H1 (cell line): ENCODE results near the gene DPP8. TPM values are rescaled to one million over a fixed set of nuclear protein-coding genes. Genes with fewer than 3 reads are reported as not detected.

Experiments used
- CTCF ChIA-PET: fragments of 300-600 bp; sonication (Branson Sonifier 250); formaldehyde crosslinking; loops from one replicate; lab custom pipeline; 2021; ENCODE audit not compliant: partially characterized antibody; lab: Charles Lee
- POLR2A ChIA-PET: fragments of 300-600 bp; sonication (Branson Sonifier 250); formaldehyde crosslinking; loops from one replicate; lab custom pipeline; 2021; ENCODE audit warnings: inconsistent platforms; ENCODE audit not compliant: partially characterized antibody; lab: Charles Lee
- DNase-seq, 2 experiments: peaks; one replicate each; pipeline versions ENCODE4 v3.0.0 to v3.0.0-alpha.2; 2010 to 2022; ENCODE audit warnings: low spot score in 2 of 2, low read depth in 1 of 2, mixed read lengths in 1 of 2
- FAIRE-seq: peaks from 2 replicates; lab custom pipeline; 2011; peaks lifted over from hg19 to GRCh38; lab: Jason Lieb, UNC
- H2AFZ ChIP-seq: 2 replicates; pipeline ENCODE4 v1.8.1; 2012; ENCODE audit warnings: low read length, inconsistent platforms
- H2AK5ac ChIP-seq: 2 replicates; pipeline ENCODE4 v1.6.1; 2013; ENCODE audit warnings: low read depth, low read length
- H2BK120ac ChIP-seq: replicated peaks from 2 replicates; pipeline ENCODE3; 2013; ENCODE audit warnings: low read depth, low read length, inconsistent platforms
- H2BK12ac ChIP-seq: 2 replicates; pipeline ENCODE4 v1.6.1; 2013; ENCODE audit warnings: low read depth, low read length
- H2BK15ac ChIP-seq: 2 replicates; pipeline ENCODE4 v1.6.1; 2013; ENCODE audit warnings: low read length
- H2BK20ac ChIP-seq: 2 replicates; pipeline ENCODE4 v1.6.1; 2013; ENCODE audit warnings: low read length
- H2BK5ac ChIP-seq: 2 replicates; pipeline ENCODE4 v1.6.1; 2013; ENCODE audit warnings: low read depth, low read length
- H3K14ac ChIP-seq: 2 replicates; pipeline ENCODE4 v1.6.1; 2013; ENCODE audit warnings: inconsistent platforms; ENCODE audit not compliant: insufficient read length
- H3K18ac ChIP-seq: 2 replicates; pipeline ENCODE4 v1.6.1; 2013; ENCODE audit warnings: low read length; ENCODE audit errors: extremely low read depth
- H3K23ac ChIP-seq: 2 replicates; pipeline ENCODE4 v1.6.1; 2013; ENCODE audit warnings: inconsistent platforms; ENCODE audit not compliant: insufficient read length
- H3K23me2 ChIP-seq: 2 replicates; pipeline ENCODE4 v1.6.1; 2013; ENCODE audit warnings: low read depth, low read length
- H3K27ac ChIP-seq: 2 replicates; pipeline ENCODE4 v1.6.1; 2011; ENCODE audit warnings: low read depth, low read length, inconsistent platforms
- H3K27me3 ChIP-seq, 4 experiments: replicated peaks in 1 of 4; 1 replicate in 1 of 4; 2 replicates in 3 of 4; pipeline versions ENCODE4 v1.6.1 to v1.8.1; 2011 to 2013; ENCODE audit warnings: low read length in 3 of 4, mild to moderate bottlenecking in 3 of 4, inconsistent platforms in 2 of 4, mixed read lengths in 2 of 4, moderate library complexity in 1 of 4; ENCODE audit not compliant: control insufficient read depth in 3 of 4, insufficient read depth in 3 of 4; ENCODE audit errors: extremely low read depth in 1 of 4
- H3K36me3 ChIP-seq, 4 experiments: 2 replicates each; pipeline versions ENCODE4 v1.6.1 to v1.8.1; 2011 to 2013; ENCODE audit warnings: mild to moderate bottlenecking in 4 of 4, low read length in 3 of 4, moderate library complexity in 2 of 4, control low read depth in 1 of 4, inconsistent platforms in 1 of 4; ENCODE audit not compliant: insufficient read depth in 4 of 4, control insufficient read depth in 2 of 4
- H3K4ac ChIP-seq: replicated peaks from 2 replicates; pipeline ENCODE3; 2013; ENCODE audit warnings: low read length, low read depth, mixed read lengths, inconsistent platforms; ENCODE audit not compliant: insufficient read length
- H3K4me1 ChIP-seq, 4 experiments: replicated peaks in 1 of 4; 1 replicate in 1 of 4; 2 replicates in 3 of 4; pipeline versions ENCODE4 v1.6.1 to v1.8.1; 2011 to 2013; ENCODE audit warnings: low read length in 3 of 4, inconsistent platforms in 2 of 4, mixed read lengths in 1 of 4; ENCODE audit not compliant: insufficient read depth in 4 of 4, control insufficient read depth in 3 of 4
- H3K4me2 ChIP-seq, 2 experiments: 2 replicates each; pipeline versions ENCODE4 v1.6.1 to v1.8.1; 2011 to 2013; ENCODE audit warnings: low read depth in 2 of 2, low read length in 2 of 2, control low read depth in 1 of 2, inconsistent platforms in 1 of 2, mild to moderate bottlenecking in 1 of 2; ENCODE audit not compliant: insufficient read depth in 1 of 2
- H3K4me3 ChIP-seq, 4 experiments: fragments of 200-600, 300-600 bp in 1 of 4; sonication (generic), shearing (Covaris generic), sonication (Bioruptor Twin) in 1 of 4; 2 replicates each; pipeline versions ENCODE4 v1.5.1 to v1.8.1; 2011 to 2016; ENCODE audit warnings: low read length in 4 of 4, low read depth in 3 of 4, control low read depth in 2 of 4, inconsistent platforms in 2 of 4, mild to moderate bottlenecking in 2 of 4, mixed read lengths in 1 of 4, moderate library complexity in 1 of 4; ENCODE audit not compliant: insufficient read depth in 2 of 4; ENCODE audit errors: extremely low read depth in 1 of 4
- H3K56ac ChIP-seq: replicated peaks from 2 replicates; pipeline ENCODE3; 2013; ENCODE audit warnings: low read depth, mild to moderate bottlenecking, mixed read lengths, low read length, inconsistent platforms; ENCODE audit not compliant: insufficient read length
- H3K79me1 ChIP-seq: 2 replicates; pipeline ENCODE4 v1.6.1; 2013; ENCODE audit warnings: low read depth, low read length, control low read depth
- H3K79me2 ChIP-seq, 2 experiments: 2 replicates each; pipeline versions ENCODE4 v1.6.1 to v1.8.1; 2012 to 2013; ENCODE audit warnings: low read length in 2 of 2, mild to moderate bottlenecking in 2 of 2, inconsistent platforms in 1 of 2; ENCODE audit not compliant: insufficient read depth in 2 of 2, control insufficient read depth in 1 of 2
- H3K9ac ChIP-seq, 4 experiments: replicated peaks in 1 of 4; 1 replicate in 1 of 4; 2 replicates in 3 of 4; pipeline versions ENCODE4 v1.6.1 to v1.8.1; 2011 to 2013; ENCODE audit warnings: low read depth in 3 of 4, low read length in 3 of 4, control low read depth in 2 of 4, mild to moderate bottlenecking in 2 of 4, moderate library complexity in 2 of 4, inconsistent platforms in 1 of 4; ENCODE audit errors: extremely low read depth in 1 of 4
- H3K9me3 ChIP-seq, 2 experiments: 2 replicates each; pipeline versions ENCODE4 v1.6.1 to v1.8.1; 2012 to 2013; ENCODE audit warnings: mild to moderate bottlenecking in 2 of 2, moderate library complexity in 2 of 2, control low read depth in 1 of 2, inconsistent platforms in 1 of 2, low read depth in 1 of 2, low read length in 1 of 2, mixed read lengths in 1 of 2; ENCODE audit not compliant: insufficient read depth in 2 of 2
- H4K20me1 ChIP-seq, 2 experiments: replicated peaks in 1 of 2; 2 replicates each; pipeline versions ENCODE3 to v1.8.1; 2011 to 2013; ENCODE audit warnings: inconsistent platforms in 2 of 2, low read length in 2 of 2, mild to moderate bottlenecking in 1 of 2; ENCODE audit not compliant: insufficient read depth in 2 of 2, control insufficient read depth in 1 of 2
- H4K5ac ChIP-seq: 2 replicates; pipeline ENCODE4 v1.6.1; 2013; ENCODE audit warnings: low read length, low read depth, mixed read lengths, inconsistent platforms; ENCODE audit not compliant: insufficient read length
- H4K8ac ChIP-seq: 2 replicates; pipeline ENCODE4 v1.8.0; 2013; ENCODE audit warnings: mild to moderate bottlenecking, moderate library complexity, low read length, inconsistent platforms; ENCODE audit not compliant: insufficient read depth; ENCODE audit errors: extremely low read depth
- H4K91ac ChIP-seq: replicated peaks from 2 replicates; pipeline ENCODE3; 2013; ENCODE audit warnings: low read length, mixed read lengths, inconsistent platforms; ENCODE audit not compliant: insufficient read length
- GABPA ChIP-seq: IDR thresholded peaks from 2 replicates; pipeline ENCODE4 v1.6.1; 2011; ENCODE audit warnings: mild to moderate bottlenecking, low read length, moderate library complexity, borderline replicate concordance; ENCODE audit not compliant: insufficient read depth
- KDM1A ChIP-seq: fragments of 200-600, 300-600 bp; sonication (generic); IDR thresholded peaks from 2 replicates; pipeline ENCODE4 v1.7.1; 2016; ENCODE audit warnings: mild to moderate bottlenecking, low read length, borderline replicate concordance
- KDM4A ChIP-seq: IDR thresholded peaks from one replicate; pipeline ENCODE4 v1.7.1; 2012; ENCODE audit warnings: low read depth, mild to moderate bottlenecking, moderate library complexity, low read length, inconsistent platforms; ENCODE audit not compliant: severe bottlenecking
- WGBS, 2 experiments: shearing (Covaris generic) in 1 of 2; methylation state at CpG; one replicate each; pipeline versions ENCODE4 v1.1.6 to v1.1.7; 2013 to 2015; ENCODE audit warnings: low lambda C conversion rate in 2 of 2, mixed read lengths in 2 of 2, inconsistent platforms in 1 of 2, low coverage in 1 of 2, missing lambda C conversion rate in 1 of 2; ENCODE audit not compliant: insufficient replicate concordance in 2 of 2, insufficient coverage in 1 of 2, insufficient read length in 1 of 2; ENCODE audit errors: extremely low coverage in 1 of 2, missing lambda C conversion rate in 1 of 2; 5-methylcytosine and 5-hydroxymethylcytosine counted together
- polyA plus RNA-seq, 7 experiments: library from polyadenylated mRNA; depleted of rRNA in 3 of 7; stranded (reverse) in 5 of 7; unstranded in 2 of 7; fragments of >200 nt in 5 of 7; fragments of 200-250 nt in 2 of 7; gene quantifications; 1 replicate in 5 of 7; 2 replicates in 1 of 7; 4 replicates in 1 of 7; pipeline versions ENCODE4 v1.2.1 to v1.2.3, GENCODE V29; 2011 to 2013; ENCODE audit warnings: missing spikeins in 2 of 7, mixed read lengths in 2 of 7
- total RNA-seq: library from RNA; stranded (reverse); fragmentation: NEBNext Ultra II Directional; extraction: Animal tissue kit (Norgen Biotek cat#: 25700); gene quantifications from 2 replicates; pipeline ENCODE4 v1.2.1, GENCODE V29; 2021

Gene DPP8
- total and polyA plus RNA-seq, 2 of the 8 experiments (the other 6 are each of a cell fraction or from before 2014, with no cell fraction given): 9.9 to 26.0 TPM

DNA sequence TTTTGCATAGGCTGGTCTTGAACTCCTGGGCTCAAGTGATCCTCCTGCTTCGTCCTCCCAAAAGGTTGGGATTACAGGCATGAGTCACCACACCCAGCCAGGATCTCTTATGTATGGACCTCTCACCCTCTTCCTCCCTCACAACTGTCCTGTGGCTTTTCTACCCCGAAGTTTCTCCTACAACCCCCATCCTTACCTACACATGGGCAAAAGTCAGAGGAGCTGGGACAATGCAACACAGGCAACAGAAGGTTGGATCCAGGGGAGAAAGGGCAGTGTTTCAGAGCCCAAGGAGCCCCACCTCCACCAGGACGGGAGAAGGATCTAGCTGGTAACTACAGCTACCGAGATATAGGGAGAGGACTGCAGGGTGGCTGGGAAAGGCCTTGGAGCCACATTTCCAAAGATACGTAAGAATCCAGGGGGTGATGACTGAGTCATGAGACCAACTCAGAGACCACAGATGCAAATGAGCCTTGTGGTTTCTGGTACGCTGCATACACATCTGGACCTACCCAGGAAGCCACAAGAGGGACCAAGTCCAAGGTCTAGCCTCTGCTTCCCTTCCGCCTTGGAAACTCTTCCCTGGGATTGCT is 108.4 kb downstream of the DPP8 start:
- Histone ChIP-seq H3K27me3 (no peaks in the 10 kb centered on the region), H3K14ac (no peak overlapping the region), H3K23me2 (no peaks in the 10 kb centered on the region; the same call in 1 of the 2 replicates), H3K4ac (no peak overlapping the region), H3K9ac (no peak overlapping the region), H2BK15ac (no peak overlapping the region; the same call in 1 of the 2 replicates), H3K4me3 (no peak overlapping the region), H2AFZ (no peak overlapping the region), H4K8ac (no peak overlapping the region), H3K4me1 (peaks cover 12 to 27% (median 18%) of the 10 kb centered on the region in 4 experiments), H3K4me2 (no peak overlapping the region), H2BK5ac (peak overlapping the region; percentile 15; the same call in 1 of the 2 replicates), H3K9me3 (no peaks in the 10 kb centered on the region), H3K23ac (no peak overlapping the region), H2AK5ac (no peak overlapping the region; the same call in 1 of the 2 replicates), H3K27ac (no peak overlapping the region), H2BK12ac (peak overlapping the region; percentile 46; the same call in 1 of the 2 replicates), H2BK120ac (no peak overlapping the region), H4K5ac (no peak overlapping the region), H3K79me2 (peaks cover 0 to 11% of the 10 kb centered on the region in 2 experiments; a peak in 2 of 4 replicates), H3K79me1 (peaks cover 3% of the 10 kb centered on the region; the same call in 1 of the 2 replicates), H4K20me1 (no peaks in the 10 kb centered on the region), H3K36me3 (no peaks in the 10 kb centered on the region), H4K91ac (no peak overlapping the region), H2BK20ac (peak overlapping the region; percentile 66; the same call in 1 of the 2 replicates), H3K18ac (no peak overlapping the region), H3K56ac (no peak overlapping the region)
- 92% methylated on average over 7 of the region's 7 CpGs; no CpG with 5 or more reads in 1 of the 2 experiments for WGBS, 2 experiments
- FAIRE-seq (no peak), DNase-seq (no peak)
- POLR2A ChIA-PET: interaction anchor here (0.7 to 15.2 kb wide), 6 partner anchors 8 to 120 kb away, joined by 3 to 229 read pairs (median 5); partner anchors contain the start of genes IGDCC4 and RNU5B-1
- CTCF ChIA-PET: interaction anchor here (1.0 to 14.6 kb wide), 6 partner anchors 10 to 218 kb away, joined by 3 to 180 read pairs (median 6); no protein-coding TSS in a partner anchor
- no peak for TF ChIP-seq GABPA
- no peak for TF ChIP-seq KDM1A
- no peak for TF ChIP-seq KDM4A
